HG02938 (cell line): Measurements from ENCODE around the gene APEX1.

Experiments used
- ATAC-seq: cut with Tn5 transposase; IDR thresholded peaks from one replicate; pipeline ENCODE4 v1.9.1; 2021; ENCODE audit warnings: mild to moderate bottlenecking, moderate library complexity; ENCODE audit not compliant: unreplicated experiment

The APEX1 gene

DNA sequence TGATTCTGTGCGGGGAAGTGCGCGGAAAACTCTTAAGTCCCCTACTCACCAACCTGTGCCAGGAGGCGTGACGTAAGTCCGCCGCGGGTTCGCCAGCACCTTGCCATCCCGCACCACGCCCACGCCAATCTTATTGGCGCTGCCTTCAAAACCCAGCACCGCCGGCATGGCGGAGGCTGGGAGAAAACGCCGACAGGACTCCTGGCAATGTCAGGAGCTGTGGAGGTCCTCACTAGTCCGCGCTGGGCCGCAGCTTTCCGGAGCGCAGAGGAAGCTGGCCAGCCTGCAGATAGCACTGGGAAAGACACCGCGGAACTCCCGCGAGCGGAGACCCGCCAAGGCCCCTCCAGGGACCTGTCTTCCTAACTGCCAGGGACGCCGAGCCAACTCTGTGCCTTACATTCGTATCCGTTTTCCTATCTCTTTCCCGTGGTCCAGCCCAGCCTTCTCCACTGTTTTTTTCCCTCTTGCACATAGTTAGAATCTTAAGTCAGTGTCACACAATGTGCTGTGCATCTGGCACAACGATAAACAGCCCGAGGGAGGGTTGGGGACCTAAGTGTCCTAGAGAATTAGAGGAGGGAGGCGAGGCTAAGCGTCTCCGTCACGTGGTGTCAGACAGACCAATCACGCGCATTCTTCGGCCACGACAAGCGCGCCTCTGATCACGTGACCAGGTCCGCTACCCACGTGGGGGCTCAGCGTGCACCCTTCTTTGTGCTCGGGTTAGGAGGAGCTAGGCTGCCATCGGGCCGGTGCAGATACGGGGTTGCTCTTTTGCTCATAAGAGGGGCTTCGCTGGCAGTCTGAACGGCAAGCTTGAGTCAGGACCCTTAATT, at the start of gene APEX1, which contains the start of gene OSGEP:
TSS of gene APEX1 (plus strand) at position 711 of the 839 bp plus-strand sequence. CDS start 420 bp downstream, outside the sequence.
TSS of gene OSGEP (minus strand) at position 297 of the 839 bp plus-strand sequence. CDS start at position 168, 129 bp downstream.
- peak; percentile 83 for ATAC-seq

GRCh38 chr14:20409226-20409625, 45.8 kb upstream of the APEX1 start:
- no peak for ATAC-seq

DNA sequence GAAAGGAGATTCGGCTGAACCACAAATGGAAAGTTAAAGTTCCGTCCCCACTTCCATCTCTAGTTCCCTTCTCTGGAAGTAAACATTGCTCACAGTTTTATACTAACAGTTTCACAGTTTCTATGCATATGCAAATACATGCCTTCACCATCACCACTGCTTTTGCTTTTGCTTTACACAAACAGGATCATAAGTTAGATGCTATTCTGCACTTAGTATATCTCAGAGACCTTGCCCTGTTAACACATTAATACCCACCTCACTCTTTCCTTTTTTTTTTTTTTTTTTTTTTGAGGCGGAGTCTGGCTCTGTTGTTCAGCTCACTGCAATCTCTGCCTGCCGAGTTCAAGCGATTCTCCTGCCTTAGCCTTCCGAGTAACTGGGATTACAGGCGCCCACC, 42.6 kb upstream of the APEX1 start:
- peak; percentile 68 for ATAC-seq

- peak; percentile 57 for ATAC-seq
These were observed 41.9 kb upstream of the APEX1 start, which contains the start of gene TEP1 for GRCh38 chr14:20412876-20413743. TSS of gene TEP1 (minus strand) at chr14:20413501. CDS start at chr14:20408439, 5,062 bp downstream.

DNA sequence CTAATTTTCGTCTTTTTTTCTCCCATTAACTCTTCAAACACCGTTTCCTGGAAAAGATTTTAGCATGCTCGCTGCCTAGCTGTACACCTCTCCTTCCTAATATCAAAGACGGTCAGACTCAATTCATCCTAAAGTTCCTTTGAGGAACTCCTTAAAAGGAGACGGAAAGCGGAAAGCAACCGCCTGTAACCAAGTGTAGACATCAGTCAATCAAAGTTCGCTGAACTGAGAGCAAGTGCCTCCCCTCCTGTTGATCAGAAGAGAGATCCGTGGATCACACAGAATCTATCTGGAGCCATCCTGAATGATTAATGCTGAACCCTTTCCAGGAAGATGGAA, 41.3 kb upstream of the APEX1 start:
- ATAC-seq = peak; percentile 37

GRCh38 chr14:20415782-20416206, 39.2 kb upstream of the APEX1 start:
- ATAC-seq = peak; percentile 34

GRCh38 chr14:20416223-20416622, 38.8 kb upstream of the APEX1 start:
- no peak for ATAC-seq

DNA sequence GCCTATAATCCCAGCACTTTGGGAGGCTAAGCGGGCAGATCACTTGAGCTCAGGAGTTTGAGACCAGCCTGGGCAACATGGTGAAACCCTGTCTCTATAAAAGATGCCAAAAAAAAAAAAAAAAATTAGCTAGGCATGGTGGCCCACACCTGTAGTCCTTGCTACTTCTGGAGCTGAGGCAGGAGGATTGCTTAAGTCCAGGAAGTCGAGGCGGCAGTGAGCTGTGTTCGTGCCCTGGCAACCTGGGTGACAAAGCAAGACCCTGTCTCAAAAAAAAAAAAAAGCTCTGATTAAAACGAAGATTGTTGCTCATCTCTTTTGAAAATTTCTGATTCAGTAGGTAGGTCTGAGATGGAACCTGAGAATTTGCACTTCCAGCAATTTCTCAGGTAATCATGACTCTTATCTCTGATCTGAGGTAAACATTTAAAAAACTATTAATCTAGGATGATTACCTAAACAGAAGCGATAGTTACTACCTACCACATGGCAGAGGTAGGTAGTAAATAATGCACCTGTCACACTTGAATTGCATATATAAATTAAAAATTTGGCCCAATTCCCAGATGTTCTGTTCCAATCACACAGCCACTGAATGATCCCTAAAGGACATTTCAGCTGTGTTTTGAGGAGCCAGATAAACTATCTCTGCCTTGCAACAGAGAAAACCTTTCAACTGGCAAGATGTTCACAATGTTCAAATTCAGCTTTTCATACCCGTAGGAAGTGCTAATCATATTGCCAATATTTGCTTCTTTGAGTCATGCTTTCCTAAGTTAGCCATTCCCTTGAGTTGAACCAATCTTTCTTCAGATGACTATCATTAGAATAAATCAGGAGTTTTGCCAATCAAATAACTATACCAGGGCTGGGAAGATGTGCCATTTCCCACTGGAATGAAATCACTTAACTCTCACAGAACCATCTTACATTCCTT, 37.5 kb upstream of the APEX1 start:
- ATAC-seq = no peak

DNA sequence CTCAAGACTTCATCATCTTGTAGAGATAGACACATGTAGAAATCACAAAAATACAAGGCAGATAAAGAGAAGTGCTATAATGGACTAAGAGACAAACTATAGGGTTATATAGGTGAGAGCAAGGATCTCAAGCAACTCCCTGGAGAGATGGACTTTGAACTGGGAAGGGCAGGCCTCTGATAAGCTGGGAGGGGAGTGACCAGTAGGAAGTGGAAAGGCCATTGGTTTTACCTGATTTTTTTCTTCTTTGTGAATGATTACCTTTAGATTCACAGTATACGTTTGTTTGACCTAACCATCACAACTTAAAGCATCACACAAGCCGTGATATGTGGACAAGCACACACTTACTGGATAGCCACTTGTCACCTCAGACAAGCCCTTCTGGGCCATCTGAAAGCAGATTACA, 36.5 kb upstream of the APEX1 start:
- no peak for ATAC-seq

DNA sequence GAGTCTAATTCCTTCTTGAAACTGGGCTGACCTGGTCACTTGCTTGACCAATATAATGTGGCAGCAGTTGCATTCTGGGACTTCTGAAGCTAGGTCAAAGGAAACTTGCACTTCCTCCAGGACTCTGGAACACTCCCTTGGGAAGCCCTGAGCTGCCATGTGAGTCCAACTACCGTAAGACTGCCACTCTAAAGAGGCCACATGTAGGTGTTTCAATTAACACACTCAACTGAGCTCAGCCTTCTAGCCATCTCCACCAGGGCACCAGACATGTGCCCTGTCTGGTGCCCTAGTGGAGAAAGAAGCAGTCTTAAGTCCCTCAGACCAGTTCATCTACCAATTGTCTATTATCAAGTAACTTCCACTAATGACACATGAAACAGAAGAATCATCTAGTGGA, 35.6 kb upstream of the APEX1 start:
- ATAC-seq = no peak

DNA sequence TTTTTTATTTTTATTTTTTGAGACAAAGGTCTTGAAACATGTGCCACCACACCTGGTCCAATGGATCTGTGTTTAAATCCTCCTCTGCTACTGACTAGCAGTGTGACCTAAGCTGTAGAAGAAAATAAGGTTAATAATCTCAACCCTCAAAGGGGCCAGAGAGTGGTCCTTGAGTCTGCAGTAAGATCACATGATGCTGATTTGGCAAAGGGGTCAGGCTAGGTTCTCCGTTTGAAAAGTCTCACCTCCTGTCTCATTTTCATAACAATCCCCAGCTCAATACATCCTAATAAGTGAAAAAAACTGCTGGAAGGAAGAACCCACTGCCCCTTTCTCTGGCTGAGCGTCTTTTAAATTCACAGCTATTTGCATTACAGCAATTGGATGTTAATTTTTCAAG, 33.8 kb upstream of the APEX1 start:
- ATAC-seq = no peak

GRCh38 chr14:20422886-20423285, 32.1 kb upstream of the APEX1 start:
- ATAC-seq = no peak

DNA sequence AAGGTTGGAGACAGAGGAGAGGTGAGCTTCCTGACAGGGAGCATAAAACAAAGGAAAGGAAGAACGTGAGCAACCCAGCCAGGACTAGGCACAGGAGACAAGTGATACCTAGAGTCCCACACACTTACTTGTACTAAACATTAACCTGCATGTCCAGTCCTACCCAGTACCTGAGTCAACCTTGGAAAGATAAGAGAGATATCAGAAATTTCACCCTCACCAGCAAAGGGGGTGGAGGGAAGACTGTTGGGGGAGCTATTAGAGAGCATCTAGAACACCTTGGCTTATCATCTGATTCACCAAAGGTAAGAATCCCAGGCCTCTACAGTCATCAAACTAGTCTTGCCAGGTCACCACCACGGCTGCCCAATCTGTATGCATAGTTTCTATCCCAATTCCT, 30.2 kb upstream of the APEX1 start:
- ATAC-seq = no peak

DNA sequence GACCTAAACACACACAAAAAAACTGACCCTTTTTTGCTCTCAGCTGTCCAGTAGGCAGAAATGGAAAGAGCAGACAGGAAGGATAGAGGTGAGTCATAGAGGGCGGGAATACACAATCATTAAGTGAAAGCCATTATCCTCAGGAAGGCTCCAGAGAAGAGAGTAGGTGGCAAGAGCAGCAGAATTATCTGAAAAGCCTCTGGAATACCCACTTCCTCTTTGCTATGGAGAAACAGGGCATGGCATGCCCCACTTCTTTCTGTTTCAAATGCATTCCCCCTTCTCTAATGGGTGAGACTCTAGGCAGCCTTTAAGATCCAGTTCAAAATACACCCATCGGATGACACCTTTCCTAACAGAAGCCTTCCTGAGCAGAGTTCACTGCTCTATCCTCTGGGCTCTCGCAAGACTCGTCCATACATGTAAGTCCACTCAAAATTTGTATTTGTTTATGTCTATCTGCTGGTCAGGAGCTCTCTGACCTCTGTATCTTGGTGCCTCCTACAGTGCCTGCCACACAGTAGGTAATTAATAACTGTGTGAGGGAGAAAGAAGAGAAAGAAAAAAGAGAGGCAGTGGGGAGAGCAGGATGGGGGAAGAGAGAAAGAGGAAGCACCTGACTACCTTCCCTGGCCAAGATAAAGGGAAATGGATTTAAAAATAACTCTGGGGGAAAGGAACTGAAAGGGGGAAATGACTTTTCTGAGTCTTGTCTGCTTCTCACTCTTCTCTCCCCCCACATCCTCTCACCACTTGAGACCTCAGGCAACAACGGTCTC, 27.6 kb upstream of the APEX1 start:
- ATAC-seq = peak; percentile 75

- peak; percentile 24 for ATAC-seq
These were observed 27.0 kb upstream of the APEX1 start for GRCh38 chr14:20428010-20428365.

- no peak for ATAC-seq
These were observed 26.2 kb upstream of the APEX1 start for GRCh38 chr14:20428802-20429201.

DNA sequence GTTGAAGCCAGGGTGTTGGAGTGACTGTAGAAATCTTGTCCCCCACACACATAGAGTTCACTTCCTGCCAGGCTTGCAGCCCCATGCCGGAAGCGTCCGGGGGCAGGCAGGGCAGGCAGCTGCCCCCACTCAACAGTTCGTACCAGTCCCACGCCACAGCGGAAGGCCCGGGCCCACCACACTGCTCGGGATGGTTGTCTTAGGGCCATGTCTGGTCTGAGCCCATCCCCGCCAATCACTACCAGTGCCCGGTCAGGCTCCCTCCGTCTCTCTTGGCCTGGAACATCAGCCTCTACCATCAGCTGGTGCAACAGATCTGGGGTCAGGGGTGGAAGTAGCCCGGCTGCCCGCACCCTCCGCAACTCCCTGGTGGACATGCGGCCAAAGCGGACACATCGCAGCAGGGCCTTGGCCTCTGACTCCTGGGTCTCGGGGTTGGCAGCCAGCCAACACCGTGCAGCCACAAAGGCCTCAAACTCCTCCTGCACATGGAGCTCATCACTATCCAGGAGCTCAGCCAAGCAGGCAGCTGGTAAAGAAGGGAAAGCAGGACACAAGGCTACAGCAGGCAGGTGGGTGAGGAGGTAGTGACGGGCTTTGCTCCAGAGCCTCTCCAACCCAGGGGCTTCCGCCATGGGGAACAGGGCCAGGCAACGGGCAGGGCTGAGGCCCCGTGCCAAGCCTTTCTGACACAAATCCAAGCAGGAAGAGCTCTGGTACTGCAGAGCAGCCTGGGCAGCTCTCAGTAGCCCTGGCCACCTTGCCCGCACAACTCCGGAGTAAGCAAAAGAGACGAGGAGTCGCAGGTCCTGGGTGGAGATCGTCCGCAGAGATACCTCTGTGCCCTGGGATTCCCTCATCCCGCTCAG, 25.0 kb upstream of the APEX1 start:
- no peak for ATAC-seq

DNA sequence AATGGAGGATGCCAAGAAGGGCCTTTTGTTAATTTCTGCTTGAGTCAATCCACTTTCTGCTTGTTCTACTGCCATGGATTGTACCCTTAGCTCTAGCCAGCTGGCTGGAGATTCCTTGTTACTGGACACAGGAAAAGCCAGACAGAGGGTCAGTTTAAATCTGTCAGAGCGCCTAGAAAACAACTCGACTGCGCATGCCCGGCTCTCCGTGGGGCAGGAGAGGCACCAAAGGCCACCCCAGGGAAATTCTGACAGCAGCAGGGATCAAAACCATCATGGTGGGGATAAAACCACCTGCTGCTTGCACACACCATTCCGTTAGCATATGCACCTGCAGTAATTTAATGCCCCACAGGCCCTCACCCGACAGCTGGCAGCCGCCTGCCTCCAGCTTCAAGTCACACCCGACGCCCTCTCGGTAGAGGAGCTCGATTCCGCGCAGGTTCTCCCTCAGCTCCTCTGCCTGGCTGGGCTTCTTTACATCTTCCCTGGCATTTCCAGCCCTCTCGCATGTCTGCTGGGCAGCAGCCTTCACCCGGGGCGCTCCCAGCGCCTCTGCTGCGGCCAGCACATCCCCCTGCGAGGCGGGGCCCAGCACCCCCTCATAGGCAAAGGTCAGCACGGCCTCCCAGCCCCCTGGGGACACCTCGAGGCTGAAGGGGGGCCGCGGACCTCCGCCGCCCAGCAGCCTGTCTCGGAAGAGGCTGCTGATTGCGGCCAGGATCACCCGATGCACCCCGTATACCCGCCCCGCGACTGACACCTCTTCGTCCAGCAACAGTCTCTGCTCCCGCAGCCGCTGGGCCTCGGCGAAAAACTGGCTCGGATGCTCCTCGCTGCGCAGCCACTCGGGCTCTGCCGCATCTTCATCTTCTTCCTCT, 20.1 kb upstream of the APEX1 start:
- ATAC-seq = no peak
